ENCODE measurements around the gene NFIC.

DNA sequence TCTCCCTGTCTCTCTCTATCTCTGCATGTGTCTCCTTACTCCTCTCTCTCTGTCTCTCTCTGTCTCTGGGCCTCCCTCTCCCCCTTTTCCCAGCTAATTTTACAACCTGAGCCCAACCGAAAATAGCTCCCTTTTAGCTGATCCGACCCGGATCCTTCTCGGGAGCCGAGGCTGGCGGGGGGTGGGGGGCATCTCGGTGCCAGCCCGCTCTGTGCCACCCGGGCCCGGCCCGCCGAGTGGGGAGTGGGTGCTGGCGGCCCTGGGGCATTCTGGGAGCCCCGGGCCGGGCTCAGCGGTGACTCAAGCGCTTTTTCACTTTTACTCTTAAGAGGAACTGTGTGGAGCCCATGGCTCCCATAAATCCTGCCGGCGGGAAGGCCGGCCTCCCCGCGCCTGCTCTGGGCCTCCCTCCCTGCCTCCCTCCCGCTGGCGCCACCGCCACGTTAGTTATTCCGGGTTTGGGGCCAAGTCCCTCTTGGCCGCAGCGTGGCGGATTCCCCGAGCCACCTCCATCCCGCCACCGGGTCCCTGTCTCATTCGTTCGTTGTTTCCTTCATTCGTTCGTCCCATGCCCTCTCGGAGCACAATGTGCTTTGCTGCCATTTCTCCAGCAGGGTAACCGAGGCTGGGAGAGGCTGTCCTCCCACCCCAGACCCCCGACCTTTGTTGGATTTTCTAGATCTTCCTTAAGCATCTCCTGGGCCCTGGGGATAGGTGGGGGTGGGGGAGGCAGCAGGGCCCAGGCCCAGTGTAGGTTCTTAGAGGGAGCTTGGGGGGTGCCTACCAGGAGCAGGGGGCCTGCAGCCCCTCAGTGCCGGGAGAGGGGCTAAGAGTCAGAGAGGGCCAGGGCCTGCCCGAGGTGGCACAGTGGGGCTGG, 3.2 kb downstream of the NFIC start:
- TF ChIP-seq, protein P1, sequence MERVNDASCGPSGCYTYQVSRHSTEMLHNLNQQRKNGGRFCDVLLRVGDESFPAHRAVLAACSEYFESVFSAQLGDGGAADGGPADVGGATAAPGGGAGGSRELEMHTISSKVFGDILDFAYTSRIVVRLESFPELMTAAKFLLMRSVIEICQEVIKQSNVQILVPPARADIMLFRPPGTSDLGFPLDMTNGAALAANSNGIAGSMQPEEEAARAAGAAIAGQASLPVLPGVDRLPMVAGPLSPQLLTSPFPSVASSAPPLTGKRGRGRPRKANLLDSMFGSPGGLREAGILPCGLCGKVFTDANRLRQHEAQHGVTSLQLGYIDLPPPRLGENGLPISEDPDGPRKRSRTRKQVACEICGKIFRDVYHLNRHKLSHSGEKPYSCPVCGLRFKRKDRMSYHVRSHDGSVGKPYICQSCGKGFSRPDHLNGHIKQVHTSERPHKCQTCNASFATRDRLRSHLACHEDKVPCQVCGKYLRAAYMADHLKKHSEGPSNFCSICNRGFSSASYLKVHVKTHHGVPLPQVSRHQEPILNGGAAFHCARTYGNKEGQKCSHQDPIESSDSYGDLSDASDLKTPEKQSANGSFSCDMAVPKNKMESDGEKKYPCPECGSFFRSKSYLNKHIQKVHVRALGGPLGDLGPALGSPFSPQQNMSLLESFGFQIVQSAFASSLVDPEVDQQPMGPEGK (CRISPR knock-in tag; IDR thresholded peaks at IDR 0.05; ENCODE audit: borderline replicate concordance) = no peak
- TF ChIP-seq ZFP3 (CRISPR knock-in tag; IDR thresholded peaks at IDR 0.05) (no peak), ZFP30 (CRISPR knock-in tag; IDR thresholded peaks at IDR 0.05) (no peak), ZC3H10 (CRISPR knock-in tag; IDR thresholded peaks at IDR 0.05) (no peak), CSDC2 (CRISPR knock-in tag; IDR thresholded peaks at IDR 0.05) (no peak), ARNTL (CRISPR knock-in tag; IDR thresholded peaks at IDR 0.05; ENCODE audit: borderline replicate concordance, low read depth) (no peak), ISL1 (CRISPR knock-in tag; IDR thresholded peaks at IDR 0.05) (no peak), ZNF565 (CRISPR knock-in tag; conservative IDR thresholded peaks at IDR 0.05; ENCODE audit: low read depth) (no peak), RARB (CRISPR knock-in tag; IDR thresholded peaks at IDR 0.05) (no peak), GLIS3 (CRISPR knock-in tag; IDR thresholded peaks at IDR 0.05) (no peak)
- TF ChIP-seq, protein P2, sequence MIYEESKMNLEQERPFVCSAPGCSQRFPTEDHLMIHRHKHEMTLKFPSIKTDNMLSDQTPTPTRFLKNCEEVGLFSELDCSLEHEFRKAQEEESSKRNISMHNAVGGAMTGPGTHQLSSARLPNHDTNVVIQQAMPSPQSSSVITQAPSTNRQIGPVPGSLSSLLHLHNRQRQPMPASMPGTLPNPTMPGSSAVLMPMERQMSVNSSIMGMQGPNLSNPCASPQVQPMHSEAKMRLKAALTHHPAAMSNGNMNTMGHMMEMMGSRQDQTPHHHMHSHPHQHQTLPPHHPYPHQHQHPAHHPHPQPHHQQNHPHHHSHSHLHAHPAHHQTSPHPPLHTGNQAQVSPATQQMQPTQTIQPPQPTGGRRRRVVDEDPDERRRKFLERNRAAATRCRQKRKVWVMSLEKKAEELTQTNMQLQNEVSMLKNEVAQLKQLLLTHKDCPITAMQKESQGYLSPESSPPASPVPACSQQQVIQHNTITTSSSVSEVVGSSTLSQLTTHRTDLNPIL (CRISPR knock-in tag; IDR thresholded peaks at IDR 0.05; ENCODE audit: low read depth) = no peak
- TF ChIP-seq, protein P3, sequence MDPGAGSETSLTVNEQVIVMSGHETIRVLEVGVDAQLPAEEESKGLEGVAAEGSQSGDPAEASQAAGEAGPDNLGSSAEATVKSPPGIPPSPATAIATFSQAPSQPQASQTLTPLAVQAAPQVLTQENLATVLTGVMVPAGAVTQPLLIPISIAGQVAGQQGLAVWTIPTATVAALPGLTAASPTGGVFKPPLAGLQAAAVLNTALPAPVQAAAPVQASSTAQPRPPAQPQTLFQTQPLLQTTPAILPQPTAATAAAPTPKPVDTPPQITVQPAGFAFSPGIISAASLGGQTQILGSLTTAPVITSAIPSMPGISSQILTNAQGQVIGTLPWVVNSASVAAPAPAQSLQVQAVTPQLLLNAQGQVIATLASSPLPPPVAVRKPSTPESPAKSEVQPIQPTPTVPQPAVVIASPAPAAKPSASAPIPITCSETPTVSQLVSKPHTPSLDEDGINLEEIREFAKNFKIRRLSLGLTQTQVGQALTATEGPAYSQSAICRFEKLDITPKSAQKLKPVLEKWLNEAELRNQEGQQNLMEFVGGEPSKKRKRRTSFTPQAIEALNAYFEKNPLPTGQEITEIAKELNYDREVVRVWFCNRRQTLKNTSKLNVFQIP (CRISPR knock-in tag; IDR thresholded peaks at IDR 0.05; ENCODE audit: borderline replicate concordance, low read depth) = no peak
- TF ChIP-seq, protein P4, sequence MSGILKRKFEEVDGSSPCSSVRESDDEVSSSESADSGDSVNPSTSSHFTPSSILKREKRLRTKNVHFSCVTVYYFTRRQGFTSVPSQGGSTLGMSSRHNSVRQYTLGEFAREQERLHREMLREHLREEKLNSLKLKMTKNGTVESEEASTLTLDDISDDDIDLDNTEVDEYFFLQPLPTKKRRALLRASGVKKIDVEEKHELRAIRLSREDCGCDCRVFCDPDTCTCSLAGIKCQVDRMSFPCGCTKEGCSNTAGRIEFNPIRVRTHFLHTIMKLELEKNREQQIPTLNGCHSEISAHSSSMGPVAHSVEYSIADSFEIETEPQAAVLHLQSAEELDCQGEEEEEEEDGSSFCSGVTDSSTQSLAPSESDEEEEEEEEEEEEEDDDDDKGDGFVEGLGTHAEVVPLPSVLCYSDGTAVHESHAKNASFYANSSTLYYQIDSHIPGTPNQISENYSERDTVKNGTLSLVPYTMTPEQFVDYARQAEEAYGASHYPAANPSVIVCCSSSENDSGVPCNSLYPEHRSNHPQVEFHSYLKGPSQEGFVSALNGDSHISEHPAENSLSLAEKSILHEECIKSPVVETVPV (CRISPR knock-in tag; IDR thresholded peaks at IDR 0.05) = no peak
